ENCODE results near the gene DBNL. TPM values are rescaled to one million over a fixed set of nuclear protein-coding genes. Genes with fewer than 3 reads are reported as not detected.

DBNL gene
- total RNA-seq, 5 donors from 2014 or later (not counting 1 experiment from before 2014, with no cell fraction given): 101 to 188 (median 156) TPM

DNA sequence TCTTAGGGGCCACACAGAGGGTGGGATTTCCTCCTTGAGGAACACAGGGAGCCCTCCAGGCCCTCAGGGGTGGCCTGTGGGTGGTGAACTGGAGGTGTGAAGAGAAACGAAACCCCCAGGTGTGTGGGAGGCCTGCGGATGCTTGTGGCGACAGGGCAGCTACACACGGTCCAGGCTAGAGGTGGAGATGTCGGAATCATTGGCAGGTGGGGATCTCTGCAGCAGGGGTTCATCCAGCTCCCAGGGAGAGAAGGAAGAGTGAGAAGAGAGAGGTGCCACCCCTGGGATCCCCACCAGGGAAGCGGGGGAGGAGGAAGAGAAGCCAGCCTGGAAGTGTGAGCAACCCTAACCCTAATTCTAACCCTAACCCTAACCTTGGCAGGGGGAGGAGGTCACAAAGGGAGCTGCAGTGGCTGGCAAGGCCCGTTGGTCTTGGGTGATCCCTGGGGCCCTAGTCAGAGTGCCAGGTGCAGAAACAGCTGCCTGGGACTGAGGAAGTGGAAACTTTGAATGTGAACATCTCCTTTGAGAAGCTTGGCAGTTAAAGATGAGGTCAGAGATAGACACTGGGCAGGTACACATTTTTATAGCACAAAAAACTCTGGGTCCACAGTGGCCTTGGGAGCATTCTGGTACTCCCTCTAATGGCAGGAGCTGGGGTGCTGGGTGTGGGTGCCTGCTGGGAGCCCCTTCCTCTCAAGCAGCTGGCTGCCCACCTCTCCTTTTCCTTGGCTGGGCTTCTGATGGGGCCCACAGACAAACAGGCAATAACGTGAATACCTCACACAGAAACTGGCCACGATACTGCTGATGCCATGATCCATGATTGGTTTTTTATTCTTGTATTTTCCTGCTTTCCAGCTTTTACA, 52.8 kb downstream of the DBNL start:
- Histone ChIP-seq H3K27me3 (replicated peaks in 1 of 2; ENCODE audit: control insufficient read depth in 2 of 2, extremely low read depth in 1 of 2, insufficient read depth in 2 of 2, low read length in 1 of 2) (peaks cover 0 to 7% of the 10 kb centered on the region in 2 experiments), H3K27ac (ENCODE audit: low read length) (no peak overlapping the region), H3K4me3 (ENCODE audit: control insufficient read depth in 1 of 2, extremely low read depth in 1 of 2, low read length in 1 of 2) (no peak overlapping the region), H3K4me1 (ENCODE audit: control insufficient read depth in 1 of 2, extremely low read depth in 1 of 2, insufficient read depth in 2 of 2, low read length in 2 of 2) (no peaks in the 10 kb centered on the region), H3K36me3 (ENCODE audit: control insufficient read depth in 2 of 2, extremely low read depth in 1 of 2, insufficient read depth in 1 of 2, low read length in 1 of 2) (no peaks in the 10 kb centered on the region), H3K9me3 (no peaks in the 10 kb centered on the region)
- Mint-ChIP-seq H3K27ac (no peak overlapping the region), H3K4me3 (no peak overlapping the region), H3K27me3 (peaks cover 0 to 2% of the 10 kb centered on the region in 2 donors), H3K4me1 (peaks cover 4 to 10% (median 8%) of the 10 kb centered on the region in 3 donors), H3K36me3 (no peaks in the 10 kb centered on the region), H3K9me3 (no peaks in the 10 kb centered on the region)
- CTCF ChIA-PET: no interaction called here
- no peak for DNase-seq
- ATAC-seq (replicated peaks in 1 of 4): peak in 2 of 4 experiments; percentile 19 to 20
- POLR2A ChIA-PET: interaction anchor here in 1 of 2 donors (0.5 kb wide), 1 partner anchor 104 kb away, joined by 6 read pairs; the partner anchor contains the start of gene YKT6
- WGBS (ENCODE audit: insufficient coverage): 29% methylated on average over 7 of the region's 9 CpGs

- no peak for ATAC-seq (replicated peaks in 1 of 4)
- no peaks in the 10 kb centered on the region for H3K9me3 ChIP-seq
- peaks cover 0 to 14% of the 10 kb centered on the region in 2 experiments for H3K27me3 ChIP-seq (replicated peaks in 1 of 2; ENCODE audit: control insufficient read depth in 2 of 2, extremely low read depth in 1 of 2, insufficient read depth in 2 of 2, low read length in 1 of 2)
- H3K4me3 ChIP-seq (ENCODE audit: control insufficient read depth in 1 of 2, extremely low read depth in 1 of 2, low read length in 1 of 2): no peak overlapping the region
- no peaks in the 10 kb centered on the region for H3K36me3 ChIP-seq (ENCODE audit: control insufficient read depth in 2 of 2, extremely low read depth in 1 of 2, insufficient read depth in 1 of 2, low read length in 1 of 2)
- no CpG with 5 or more reads among the region's 6 CpGs for WGBS (ENCODE audit: insufficient coverage)
- POLR2A ChIA-PET: interaction anchor here in 1 of 2 donors (0.6 kb wide), 1 partner anchor 1169 kb away, joined by 3 read pairs; no protein-coding TSS in a partner anchor
- Mint-ChIP-seq H3K36me3 (no peaks in the 10 kb centered on the region), H3K27me3 (peaks cover 0 to 9% of the 10 kb centered on the region in 2 donors), H3K4me1 (peaks cover 4 to 14% (median 13%) of the 10 kb centered on the region in 3 donors), H3K9me3 (no peaks in the 10 kb centered on the region), H3K4me3 (no peak overlapping the region), H3K27ac (no peak overlapping the region)
- H3K27ac ChIP-seq (ENCODE audit: low read length): no peak overlapping the region
- no peak for DNase-seq
- peaks cover 0 to 2% of the 10 kb centered on the region in 2 experiments for H3K4me1 ChIP-seq (ENCODE audit: control insufficient read depth in 1 of 2, extremely low read depth in 1 of 2, insufficient read depth in 2 of 2, low read length in 2 of 2)
- CTCF ChIA-PET: interaction anchor here in 1 of 2 donors (0.5 kb wide), 1 partner anchor 1059 kb away, joined by 7 read pairs; the partner anchor contains the start of gene RAMP3
These were observed 53.9 kb downstream of the DBNL start for GRCh38 chr7:44098092-44099068.

DNA sequence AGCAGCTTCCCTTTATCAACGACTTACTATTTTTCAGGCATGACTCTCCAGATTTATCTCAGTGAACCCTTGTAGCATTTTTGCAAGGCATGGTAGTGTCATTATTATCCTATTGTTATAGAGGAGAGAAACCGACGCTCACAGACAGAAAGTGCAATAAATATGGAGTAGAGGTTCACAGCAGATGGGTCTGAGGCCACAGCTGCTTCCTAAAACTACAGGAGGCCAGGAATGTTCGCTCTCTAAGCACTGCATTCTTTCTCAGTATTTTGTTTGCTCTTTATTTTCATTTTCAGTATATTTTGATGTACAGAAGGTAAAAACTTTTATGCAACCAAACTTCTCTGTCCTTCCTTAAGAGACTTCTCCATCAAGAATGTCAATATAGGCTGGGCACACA, 55.2 kb downstream of the DBNL start:
- Mint-ChIP-seq H3K36me3 (no peaks in the 10 kb centered on the region), H3K4me1 (peaks cover 4 to 15% (median 14%) of the 10 kb centered on the region in 3 donors), H3K27me3 (peaks cover 0 to 12% of the 10 kb centered on the region in 2 donors), H3K4me3 (no peak overlapping the region), H3K27ac (no peak overlapping the region), H3K9me3 (no peaks in the 10 kb centered on the region)
- DNase-seq: no peak
- CTCF ChIA-PET: no interaction called here
- H3K27ac ChIP-seq (ENCODE audit: low read length): no peak overlapping the region
- no peak for ATAC-seq (replicated peaks in 1 of 4)
- H3K9me3 ChIP-seq: no peaks in the 10 kb centered on the region
- peaks cover 2 to 12% of the 10 kb centered on the region in 2 experiments for H3K4me1 ChIP-seq (ENCODE audit: control insufficient read depth in 1 of 2, extremely low read depth in 1 of 2, insufficient read depth in 2 of 2, low read length in 2 of 2)
- no peaks in the 10 kb centered on the region for H3K36me3 ChIP-seq (ENCODE audit: control insufficient read depth in 2 of 2, extremely low read depth in 1 of 2, insufficient read depth in 1 of 2, low read length in 1 of 2)
- H3K27me3 ChIP-seq (replicated peaks in 1 of 2; ENCODE audit: control insufficient read depth in 2 of 2, extremely low read depth in 1 of 2, insufficient read depth in 2 of 2, low read length in 1 of 2): peaks cover 0 to 25% of the 10 kb centered on the region in 2 experiments
- H3K4me3 ChIP-seq (ENCODE audit: control insufficient read depth in 1 of 2, extremely low read depth in 1 of 2, low read length in 1 of 2): no peak overlapping the region
- POLR2A ChIA-PET: no interaction called here
- no CpG with 5 or more reads among the region's 4 CpGs for WGBS (ENCODE audit: insufficient coverage)

DNA sequence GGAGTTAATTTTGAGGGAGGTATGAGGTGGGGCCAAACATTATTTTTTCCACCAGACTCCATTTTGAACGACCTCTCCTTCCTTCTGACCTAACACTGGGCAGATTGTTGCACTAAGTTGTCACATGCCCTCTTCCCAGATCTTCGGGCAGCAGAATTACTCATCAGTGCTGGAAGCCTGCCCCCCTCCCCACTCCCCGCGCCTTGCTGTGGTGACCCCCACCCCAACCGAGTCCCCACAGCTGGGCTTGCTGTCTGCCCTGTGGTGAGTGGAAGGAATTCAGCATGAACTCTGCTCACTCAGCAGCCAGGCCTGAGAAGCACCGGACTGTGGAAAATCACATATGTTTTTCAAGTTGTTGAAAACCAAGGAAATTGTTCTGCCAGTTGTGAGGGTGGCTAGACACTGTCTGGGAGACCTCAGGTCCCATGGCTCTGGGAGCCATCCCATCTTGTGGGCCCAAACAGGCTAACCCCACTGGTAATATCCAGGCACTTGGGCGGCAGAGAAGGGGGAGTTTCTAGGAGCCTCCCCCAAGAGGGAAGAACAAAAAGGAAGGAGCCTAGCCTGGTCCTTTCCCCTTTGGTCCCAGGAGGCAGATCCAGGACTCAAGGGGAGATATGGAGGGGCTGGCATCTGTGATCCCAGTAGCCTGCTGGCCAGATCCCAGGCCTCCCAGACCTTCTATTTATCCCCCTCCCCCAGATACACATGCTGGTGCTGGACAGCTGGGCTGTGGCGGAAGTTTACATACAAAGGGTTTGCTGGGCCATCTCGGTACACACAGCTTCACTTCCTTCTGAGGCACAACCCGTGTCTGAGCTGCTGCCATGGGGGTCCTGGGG, 56.2 kb downstream of the DBNL start:
- no peak overlapping the region for H3K4me3 Mint-ChIP-seq
- peaks cover 0 to 20% of the 10 kb centered on the region in 2 donors for H3K27me3 Mint-ChIP-seq
- peaks cover 5 to 22% of the 10 kb centered on the region in 2 experiments for H3K4me1 ChIP-seq (ENCODE audit: control insufficient read depth in 1 of 2, extremely low read depth in 1 of 2, insufficient read depth in 2 of 2, low read length in 2 of 2)
- peaks cover 0 to 35% of the 10 kb centered on the region in 2 experiments for H3K27me3 ChIP-seq (replicated peaks in 1 of 2; ENCODE audit: control insufficient read depth in 2 of 2, extremely low read depth in 1 of 2, insufficient read depth in 2 of 2, low read length in 1 of 2)
- H3K9me3 ChIP-seq: no peaks in the 10 kb centered on the region
- ATAC-seq (replicated peaks in 1 of 4): no peak
- no peak overlapping the region for H3K27ac Mint-ChIP-seq
- no peak overlapping the region for H3K4me3 ChIP-seq (ENCODE audit: control insufficient read depth in 1 of 2, extremely low read depth in 1 of 2, low read length in 1 of 2)
- 100% methylated on average over 1 of the region's 10 CpGs for WGBS (ENCODE audit: insufficient coverage)
- no peaks in the 10 kb centered on the region for H3K36me3 ChIP-seq (ENCODE audit: control insufficient read depth in 2 of 2, extremely low read depth in 1 of 2, insufficient read depth in 1 of 2, low read length in 1 of 2)
- no peak for DNase-seq
- H3K4me1 Mint-ChIP-seq: peaks cover 14 to 24% (median 21%) of the 10 kb centered on the region in 3 donors
- H3K27ac ChIP-seq (ENCODE audit: low read length): no peak overlapping the region
- ChIA-PET POLR2A (interaction anchor here in 1 of 2 donors (0.6 kb wide), 1 partner anchor 16 kb away, joined by 3 read pairs; no protein-coding TSS in a partner anchor), CTCF (no interaction called here)
- no peaks in the 10 kb centered on the region for H3K9me3 Mint-ChIP-seq
- no peaks in the 10 kb centered on the region for H3K36me3 Mint-ChIP-seq

DNA sequence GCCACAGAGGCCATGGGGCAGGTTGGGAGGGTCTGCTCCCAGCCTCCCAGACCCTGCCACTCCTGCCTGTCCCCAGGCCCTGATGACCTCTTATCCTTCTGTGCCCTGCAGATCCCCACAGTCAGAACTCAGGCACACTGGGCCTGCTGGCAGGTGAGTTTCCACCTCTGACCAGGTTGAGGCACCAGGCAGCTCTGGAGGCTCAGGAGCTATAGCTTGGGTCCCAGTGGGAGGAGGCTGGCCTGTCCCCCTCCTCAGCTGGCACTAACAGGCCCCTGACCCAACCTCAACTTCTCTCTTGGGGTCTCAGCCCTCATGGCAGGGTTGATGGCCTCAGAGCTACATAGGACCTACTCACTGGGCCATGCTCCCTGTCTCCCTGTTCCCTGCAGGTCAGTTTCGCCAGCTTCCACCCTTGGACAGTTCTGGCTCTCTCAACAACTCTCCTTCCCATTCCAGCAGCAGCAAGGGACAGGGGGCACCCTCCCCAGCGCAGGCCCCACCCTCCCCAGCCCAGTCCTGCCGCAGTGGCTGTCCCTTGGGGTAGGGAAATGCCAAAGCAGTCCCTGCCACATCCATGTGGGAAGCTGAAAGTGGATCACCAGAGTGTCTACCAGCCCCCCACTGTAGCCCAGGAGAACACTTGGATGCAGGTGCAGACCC, 56.9 kb downstream of the DBNL start:
- CTCF ChIA-PET: no interaction called here
- 92% methylated on average over 2 of the region's 3 CpGs for WGBS (ENCODE audit: insufficient coverage)
- H3K9me3 Mint-ChIP-seq: no peaks in the 10 kb centered on the region
- Histone ChIP-seq H3K36me3 (ENCODE audit: control insufficient read depth in 2 of 2, extremely low read depth in 1 of 2, insufficient read depth in 1 of 2, low read length in 1 of 2) (no peaks in the 10 kb centered on the region), H3K9me3 (no peaks in the 10 kb centered on the region), H3K4me1 (ENCODE audit: control insufficient read depth in 1 of 2, extremely low read depth in 1 of 2, insufficient read depth in 2 of 2, low read length in 2 of 2) (peaks cover 5 to 22% of the 10 kb centered on the region in 2 experiments), H3K4me3 (ENCODE audit: control insufficient read depth in 1 of 2, extremely low read depth in 1 of 2, low read length in 1 of 2) (no peak overlapping the region), H3K27ac (ENCODE audit: low read length) (no peak overlapping the region), H3K27me3 (replicated peaks in 1 of 2; ENCODE audit: control insufficient read depth in 2 of 2, extremely low read depth in 1 of 2, insufficient read depth in 2 of 2, low read length in 1 of 2) (peaks cover 0 to 42% of the 10 kb centered on the region in 2 experiments)
- POLR2A ChIA-PET: interaction anchor here in 1 of 2 donors (0.6 kb wide), 1 partner anchor 17 kb away, joined by 3 read pairs; no protein-coding TSS in a partner anchor
- ATAC-seq (replicated peaks in 1 of 4) (no peak), DNase-seq (no peak)
- H3K27me3 Mint-ChIP-seq: peaks cover 0 to 28% of the 10 kb centered on the region in 2 donors
- no peak overlapping the region for H3K4me3 Mint-ChIP-seq
- H3K36me3 Mint-ChIP-seq: no peaks in the 10 kb centered on the region
- no peak overlapping the region for H3K27ac Mint-ChIP-seq
- peaks cover 18 to 30% (median 25%) of the 10 kb centered on the region in 3 donors for H3K4me1 Mint-ChIP-seq
